EL (cell line): Measurements from ENCODE around the gene TADA2B.
"Not testable (repeated sequence)": the region's sequence is repeated elsewhere in the genome, so short reads cannot be mapped to it uniquely, and the experiment has no call there.

ENCODE experiments used
- DNase-seq: peaks from one replicate; pipeline ENCODE4 v3.0.0-alpha.2; 2016

Gene TADA2B

GRCh38 chr4:7060346-7061150 is 17.4 kb downstream of the TADA2B start:
- no peak for DNase-seq

DNA sequence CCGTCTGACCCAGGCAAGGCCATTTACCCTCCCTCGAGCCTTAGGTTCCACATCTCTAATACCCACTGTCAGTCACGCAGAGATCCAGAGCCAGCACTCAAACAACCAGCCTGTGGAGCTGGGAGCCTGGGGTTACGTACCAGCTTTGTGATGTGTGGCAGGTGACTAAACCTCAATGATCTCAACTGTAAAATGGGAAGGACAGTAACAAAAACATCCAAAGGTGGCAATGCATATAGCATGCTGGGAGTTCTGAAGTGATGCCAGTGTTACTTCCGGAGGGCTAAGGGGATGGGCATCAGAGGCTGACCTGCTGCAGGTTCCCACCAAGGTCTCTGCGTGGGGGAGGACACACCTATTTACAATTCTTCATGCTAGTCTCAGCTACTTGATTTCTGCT is 18.6 kb downstream of the TADA2B start:
- no peak for DNase-seq

DNA sequence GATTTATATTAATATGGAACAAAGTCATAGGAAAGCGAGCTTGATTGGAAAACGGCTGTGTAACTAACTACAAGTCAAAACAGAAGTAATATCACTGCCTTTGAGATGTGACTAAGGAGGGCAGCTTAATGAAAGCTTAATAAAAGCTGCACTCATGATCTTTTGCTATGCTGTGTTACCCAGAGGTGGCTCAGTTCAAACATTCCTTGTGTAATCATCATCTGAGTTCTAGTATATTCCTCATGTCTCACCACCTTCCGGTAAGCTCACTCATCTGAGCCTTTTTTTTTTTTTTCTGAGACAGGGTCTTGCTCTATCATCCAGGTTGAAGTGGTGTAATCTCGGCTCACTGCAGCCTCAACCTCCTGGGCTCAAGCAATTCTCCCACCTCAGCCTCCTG is 19.6 kb downstream of the TADA2B start:
- DNase-seq, result no peak

- DNase-seq, result no peak
Observed at GRCh38 chr4:7063362-7063761, 20.2 kb downstream of the TADA2B start.

DNA sequence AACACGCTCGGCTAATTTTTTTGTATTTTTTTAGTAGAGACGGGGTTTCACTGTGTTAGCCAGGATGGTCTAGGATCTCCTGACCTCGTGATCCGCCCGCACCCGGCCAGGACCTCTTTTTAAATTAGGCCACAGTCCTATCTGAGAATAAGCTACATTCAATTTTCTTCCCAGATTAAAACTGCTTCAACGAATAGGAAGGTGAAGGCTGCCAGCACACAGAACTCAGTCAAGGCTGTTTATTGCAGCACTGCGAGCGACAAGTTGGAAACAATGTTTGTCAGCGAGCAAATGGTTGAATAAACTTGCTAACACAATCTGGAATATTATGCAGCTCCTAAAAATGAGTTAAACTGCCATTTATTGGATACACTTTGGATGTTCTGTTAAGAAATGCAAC is 22.8 kb downstream of the TADA2B start:
- no peak for DNase-seq

DNA sequence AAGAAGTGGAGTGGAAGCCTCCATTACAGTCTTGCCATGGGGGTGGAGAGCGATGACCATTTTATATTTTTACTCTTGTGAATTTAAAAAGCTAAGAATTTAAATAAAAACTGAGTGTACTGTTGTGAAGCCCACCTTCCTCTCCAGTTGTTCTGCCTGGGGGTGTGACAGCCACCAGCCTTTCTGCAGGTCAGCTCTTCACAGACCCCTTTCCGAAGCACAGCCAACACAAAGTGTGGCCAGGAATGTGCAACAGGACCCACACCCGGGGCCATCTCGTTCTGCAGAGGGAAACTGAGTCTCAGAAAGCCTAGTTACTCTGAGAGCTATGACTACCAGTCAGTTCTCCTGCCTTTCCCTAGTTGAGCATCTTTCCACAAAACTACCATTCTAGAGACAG is 23.3 kb downstream of the TADA2B start:
- no peak for DNase-seq

GRCh38 chr4:7067126-7067451 is 23.9 kb downstream of the TADA2B start:
- DNase-seq, result no peak

DNA sequence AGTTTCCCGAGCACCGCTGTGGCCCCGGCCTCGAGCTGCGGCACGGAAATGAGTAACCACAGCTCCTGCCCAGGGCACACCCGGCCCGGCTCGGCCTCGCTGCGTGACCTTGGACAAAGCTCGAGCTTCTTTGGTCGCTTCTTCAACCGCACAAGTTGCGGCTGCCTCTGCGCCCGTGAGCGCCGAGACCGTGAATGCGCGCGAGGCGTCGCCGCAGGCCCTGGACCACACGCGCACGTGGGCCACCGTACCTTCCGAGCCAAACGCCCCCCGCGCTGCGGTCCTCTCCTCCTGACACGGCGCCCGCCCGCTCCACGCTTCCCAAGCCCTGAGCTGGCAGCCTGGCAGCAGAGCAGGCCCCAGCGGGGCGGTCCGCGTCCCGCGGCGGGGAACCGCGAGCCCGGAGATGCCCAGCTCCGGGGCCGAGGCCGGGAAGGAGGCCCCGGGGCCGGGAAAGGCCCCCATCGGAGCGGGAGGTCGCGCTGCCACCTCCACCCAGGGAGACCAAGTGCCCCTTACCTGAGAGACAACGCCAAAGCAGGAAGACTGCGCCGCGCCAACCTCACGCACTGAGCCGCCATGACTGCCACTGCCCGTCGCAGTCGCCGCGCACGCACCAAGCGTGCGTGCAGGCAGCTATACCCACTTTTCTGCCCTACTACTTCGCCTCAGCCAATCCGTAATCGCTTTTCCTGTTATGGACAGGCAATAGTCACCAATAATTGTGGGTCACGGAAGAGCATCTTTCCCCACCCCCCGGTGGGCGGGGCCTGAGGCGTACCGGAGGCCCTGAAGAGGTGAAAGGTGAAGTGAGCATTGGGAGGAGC is 24.5 kb downstream of the TADA2B start, which contains the start of gene GRPEL1:
Gene GRPEL1, minus strand, starts transcription at position 613 of the 827 bp plus-strand sequence. Its CDS starts 32 bp downstream, at position 581.
- peak; percentile 100 for DNase-seq

DNA sequence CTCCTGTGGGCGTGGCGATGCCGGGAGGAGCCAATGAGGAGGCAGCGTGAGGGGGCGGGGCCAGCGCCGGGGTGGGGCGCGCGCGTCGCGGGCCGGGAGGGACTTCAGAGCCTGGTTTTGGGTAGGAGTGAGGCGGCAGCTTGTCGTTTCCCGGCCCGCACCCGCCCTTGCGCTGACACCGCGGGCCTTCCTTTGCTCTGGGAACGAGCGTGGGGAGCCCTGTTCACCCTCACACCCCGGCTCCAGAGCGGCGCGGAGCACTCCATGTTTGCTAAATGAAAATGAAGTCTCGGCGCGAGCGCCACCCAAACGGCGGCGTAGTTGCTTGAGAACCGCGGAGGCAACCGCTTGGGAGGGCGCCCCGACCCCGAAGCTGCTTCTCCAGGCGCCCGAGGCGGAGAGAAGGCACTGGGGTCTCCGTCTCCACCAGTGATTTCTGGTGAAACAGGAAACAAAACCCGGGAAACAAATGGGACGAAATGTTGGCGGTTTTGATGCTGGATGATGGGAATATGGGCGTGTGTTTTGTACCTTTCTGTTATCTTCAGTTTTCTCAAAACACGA is 25.2 kb downstream of the TADA2B start:
- no peak for DNase-seq

- peak; percentile 28 for DNase-seq
Observed at GRCh38 chr4:7068883-7069282, 25.7 kb downstream of the TADA2B start.

- peak; percentile 62 for DNase-seq
Observed at GRCh38 chr4:7070729-7071511, 27.7 kb downstream of the TADA2B start.

- DNase-seq, result no peak
Observed at GRCh38 chr4:7073059-7073458, 29.9 kb downstream of the TADA2B start.

DNA sequence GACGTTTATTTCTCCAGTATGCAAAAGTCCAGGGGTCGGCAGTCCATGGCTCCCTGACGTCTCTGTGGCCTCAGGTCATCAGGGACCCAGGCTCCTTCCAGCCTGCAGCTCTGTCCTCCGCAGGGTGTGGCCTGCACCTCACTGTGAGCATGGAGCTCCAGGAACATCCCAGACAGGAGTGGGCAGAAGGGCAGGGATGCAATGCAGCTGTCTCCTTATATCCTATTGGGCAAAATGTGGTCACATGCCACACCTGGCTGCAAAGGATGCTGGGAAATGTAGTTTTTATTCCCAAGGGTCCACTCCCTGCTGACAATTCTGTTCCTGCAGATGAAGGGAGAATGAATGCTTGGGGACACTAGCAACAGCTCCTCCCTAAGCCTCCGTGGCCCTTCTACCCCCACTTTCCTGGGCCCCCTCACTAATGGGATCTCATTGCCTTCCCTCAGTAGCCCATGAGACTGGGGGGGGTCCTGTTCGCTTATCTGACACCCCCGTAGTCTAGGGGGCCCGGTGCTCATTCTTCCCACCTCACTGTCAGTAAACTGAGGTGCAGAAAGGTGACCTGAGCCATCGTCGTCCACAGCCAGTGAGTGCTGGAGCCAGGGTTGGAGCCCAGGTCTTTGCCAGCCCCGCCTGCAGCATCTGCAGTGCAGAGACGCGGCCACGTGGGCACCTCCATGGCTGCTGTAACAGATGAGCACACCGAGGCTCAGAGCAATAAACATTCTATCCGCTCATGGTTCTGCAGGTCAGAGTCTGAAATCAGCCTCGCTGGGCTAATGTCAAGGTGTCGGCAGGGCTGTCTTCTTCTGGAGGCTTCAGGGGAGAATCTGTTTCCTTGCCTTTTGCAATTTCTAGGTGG is 30.6 kb downstream of the TADA2B start:
- DNase-seq, result peak; percentile 62

GRCh38 chr4:7074426-7074825 is 31.3 kb downstream of the TADA2B start:
- peak; percentile 51 for DNase-seq

DNA sequence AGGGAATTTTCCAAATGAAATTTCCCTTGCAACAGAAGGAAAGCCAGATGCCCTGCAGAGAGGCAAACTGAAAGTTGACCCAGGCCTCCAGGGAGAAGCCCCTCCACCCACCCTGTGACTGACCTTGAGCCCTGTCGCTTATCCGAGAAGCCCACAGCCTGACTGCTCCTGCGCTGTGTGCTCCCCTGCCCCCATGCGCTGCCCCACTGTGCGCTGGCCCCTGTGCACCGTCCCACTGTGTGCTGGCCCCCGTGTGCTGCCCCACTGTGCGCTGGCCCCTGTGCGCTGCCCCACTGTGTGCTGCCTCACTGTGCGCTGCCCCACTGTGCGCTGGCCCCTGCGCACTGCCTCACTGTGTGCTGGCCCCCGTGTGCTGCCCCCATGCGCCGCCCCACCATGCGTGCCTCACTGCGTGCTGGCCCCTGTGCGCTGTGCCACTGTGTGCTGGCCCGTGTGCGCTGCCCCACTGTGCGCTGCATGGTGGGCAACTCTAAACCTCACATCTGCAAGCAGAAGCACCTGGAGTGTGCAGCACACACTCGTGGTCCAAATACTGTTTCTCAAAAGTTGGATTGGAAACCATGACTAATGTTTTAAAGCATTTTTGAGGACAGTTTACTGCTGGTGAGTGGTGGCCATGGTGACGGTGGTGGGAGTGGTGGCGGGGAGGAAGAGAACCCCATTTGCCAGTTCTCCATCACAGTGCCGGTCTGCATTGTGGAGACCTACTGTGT is 33.0 kb downstream of the TADA2B start:
- DNase-seq, result no peak

- DNase-seq, result no peak
Observed at GRCh38 chr4:7076696-7077082, 33.5 kb downstream of the TADA2B start.

GRCh38 chr4:7077371-7077770 is 34.2 kb downstream of the TADA2B start:
- no peak for DNase-seq

DNA sequence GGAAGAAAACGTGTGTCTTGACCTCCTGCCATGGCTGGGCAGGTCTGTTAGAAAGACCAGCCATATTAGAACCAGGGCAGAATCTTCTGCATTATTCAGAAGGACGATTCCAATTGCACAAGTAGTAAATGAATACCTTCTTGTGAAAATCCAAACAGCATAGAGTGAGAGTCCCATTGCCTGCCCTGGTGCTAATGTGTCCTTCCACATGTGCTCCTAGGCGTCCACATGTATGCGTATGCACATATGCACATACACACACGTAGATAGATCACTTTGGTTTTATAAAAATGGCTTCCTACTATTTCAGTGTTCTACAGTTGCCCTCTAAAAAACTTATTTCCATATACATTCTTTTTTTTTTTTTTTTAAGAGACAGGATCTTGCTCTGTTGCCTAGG is 34.9 kb downstream of the TADA2B start:
- no peak for DNase-seq

GRCh38 chr4:7079483-7079882 is 36.3 kb downstream of the TADA2B start:
- not testable (repeated sequence) for DNase-seq

GRCh38 chr4:7079909-7080308 is 36.7 kb downstream of the TADA2B start:
- DNase-seq, result not testable (repeated sequence)
